ENCODE measurements around the gene ATPAF2. TPM values are rescaled to one million over a fixed set of nuclear protein-coding genes. Genes with fewer than 3 reads are reported as not detected.

ATPAF2 gene
- total RNA-seq, 1 experiment from 2014 or later: 44.5 TPM

DNA sequence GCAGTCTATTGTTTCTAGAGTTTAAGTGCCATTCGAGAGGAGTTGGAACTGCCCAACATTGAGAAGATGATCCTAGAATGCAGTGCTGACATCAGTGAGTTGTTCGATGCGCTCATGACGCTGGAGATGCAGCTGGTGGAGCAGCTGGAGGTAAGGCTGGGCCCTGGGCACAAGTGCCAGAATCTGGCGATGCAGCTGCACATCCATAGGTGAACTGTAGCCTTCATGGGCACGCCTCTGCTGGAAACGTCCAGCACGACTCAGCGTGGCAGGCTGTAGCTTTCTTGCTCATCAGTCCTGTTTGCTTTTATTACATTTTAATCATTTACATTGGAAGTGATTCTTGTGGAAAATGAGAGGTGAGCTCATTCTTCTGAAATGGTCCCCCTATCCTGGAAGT, 34.6 kb downstream of the ATPAF2 start:
- H3K4me1 ChIP-seq (replicated peaks; ENCODE audit: insufficient read depth): peaks cover 49% of the 10 kb centered on the region
- H3K79me2 ChIP-seq (ENCODE audit: low read depth): no peaks in the 10 kb centered on the region
- H3K9me2 ChIP-seq (ENCODE audit: insufficient read depth): no peaks in the 10 kb centered on the region
- H3K9me3 ChIP-seq (ENCODE audit: insufficient read depth, low read depth): no peaks in the 10 kb centered on the region
- no peaks in the 10 kb centered on the region for H3K36me3 ChIP-seq (ENCODE audit: low read depth)
- H3K4me3 ChIP-seq: no peak overlapping the region
- no TSS peak for BruUV-seq (replicated peaks)
- no peak overlapping the region for H2AFZ ChIP-seq
- DNase-seq: no peak
- no peak overlapping the region for H3K27ac ChIP-seq
- intact Hi-C loops (cut with micrococcal nuclease; ENCODE audit: unreplicated experiment): no loop called here
- peaks cover 36% of the 10 kb centered on the region for H3F3A ChIP-seq (ENCODE audit: insufficient read depth, low read depth)
- H3K27me3 ChIP-seq (ENCODE audit: insufficient read depth, low read depth): no peaks in the 10 kb centered on the region
- CTCF ChIA-PET: interaction anchor here (0.8 kb wide), 1 partner anchor 20 kb away, joined by 5 read pairs; no protein-coding TSS in a partner anchor
- TF ChIP-seq EZH2 (IDR thresholded peaks at IDR 0.05; ENCODE audit: low read depth) (no peak), CTCF (conservative IDR thresholded peaks at IDR 0.05) (no peak)
- no peak overlapping the region for H3K4me2 ChIP-seq
- POLR2A ChIA-PET (ENCODE audit: unreplicated experiment): interaction anchor here (0.6 to 0.8 kb wide), 4 partner anchors 9 to 637 kb away, joined by 3 to 16 read pairs (median 6); no protein-coding TSS in a partner anchor
- no peaks in the 10 kb centered on the region for H4K20me1 ChIP-seq (ENCODE audit: insufficient read depth)

DNA sequence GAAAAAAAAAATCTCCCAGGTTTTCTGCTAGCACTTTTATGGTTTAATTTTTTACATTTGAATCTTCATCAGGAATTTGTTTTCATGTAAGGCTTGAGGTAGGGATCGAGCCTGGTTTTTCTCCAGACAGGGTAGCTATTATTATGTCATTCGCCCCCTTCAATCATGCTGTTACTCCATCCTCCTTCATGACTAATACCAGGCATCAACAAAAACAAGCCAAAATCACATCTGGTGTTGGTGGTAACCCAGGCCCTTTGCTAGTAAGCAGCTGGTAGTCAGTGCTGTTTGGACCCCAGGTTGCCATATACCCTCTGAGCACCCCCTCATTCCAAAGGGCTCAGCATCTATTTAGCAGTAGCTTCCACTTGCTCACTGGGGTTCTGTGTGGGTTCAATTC, 36.8 kb downstream of the ATPAF2 start:
- CTCF ChIA-PET: no interaction called here

GRCh38 chr17:18000030-18000408, 38.9 kb downstream of the ATPAF2 start:
- Histone ChIP-seq H3K27ac (no peak overlapping the region), H3K79me2 (ENCODE audit: low read depth) (no peaks in the 10 kb centered on the region), H3K9me3 (ENCODE audit: insufficient read depth, low read depth) (no peaks in the 10 kb centered on the region), H4K20me1 (ENCODE audit: insufficient read depth) (no peaks in the 10 kb centered on the region), H3K4me3 (no peak overlapping the region), H3K27me3 (ENCODE audit: insufficient read depth, low read depth) (no peaks in the 10 kb centered on the region), H3F3A (ENCODE audit: insufficient read depth, low read depth) (peaks cover 4% of the 10 kb centered on the region), H3K4me1 (replicated peaks; ENCODE audit: insufficient read depth) (peaks cover 13% of the 10 kb centered on the region), H3K9me2 (ENCODE audit: insufficient read depth) (no peaks in the 10 kb centered on the region), H3K4me2 (no peak overlapping the region), H2AFZ (no peak overlapping the region), H3K36me3 (ENCODE audit: low read depth) (no peaks in the 10 kb centered on the region)
- TF ChIP-seq CTCF (conservative IDR thresholded peaks at IDR 0.05): no peak
- TF ChIP-seq EZH2 (IDR thresholded peaks at IDR 0.05; ENCODE audit: low read depth): no peak
- CTCF ChIA-PET: no interaction called here
- POLR2A ChIA-PET (ENCODE audit: unreplicated experiment): interaction anchor here (0.6 kb wide), 1 partner anchor 86 kb away, joined by 5 read pairs; no protein-coding TSS in a partner anchor
- no peak for DNase-seq
- BruUV-seq (replicated peaks): no TSS peak
- intact Hi-C loops (cut with micrococcal nuclease; ENCODE audit: unreplicated experiment): no loop called here

More for the DNA sequence above, 36.8 kb downstream of the ATPAF2 start:
- no TSS peak for BruUV-seq (replicated peaks)
- Histone ChIP-seq H3K4me1 (replicated peaks; ENCODE audit: insufficient read depth) (peaks cover 28% of the 10 kb centered on the region), H2AFZ (no peak overlapping the region), H3K9me3 (ENCODE audit: insufficient read depth, low read depth) (no peaks in the 10 kb centered on the region), H4K20me1 (ENCODE audit: insufficient read depth) (no peaks in the 10 kb centered on the region), H3K4me3 (no peak overlapping the region), H3K79me2 (ENCODE audit: low read depth) (no peaks in the 10 kb centered on the region), H3K27ac (no peak overlapping the region), H3K9me2 (ENCODE audit: insufficient read depth) (no peaks in the 10 kb centered on the region), H3K36me3 (ENCODE audit: low read depth) (no peaks in the 10 kb centered on the region), H3F3A (ENCODE audit: insufficient read depth, low read depth) (peaks cover 20% of the 10 kb centered on the region), H3K27me3 (ENCODE audit: insufficient read depth, low read depth) (no peaks in the 10 kb centered on the region), H3K4me2 (no peak overlapping the region)
- DNase-seq: no peak
- POLR2A ChIA-PET (ENCODE audit: unreplicated experiment): no interaction called here
- no peak for TF ChIP-seq CTCF (conservative IDR thresholded peaks at IDR 0.05)
- TF ChIP-seq EZH2 (IDR thresholded peaks at IDR 0.05; ENCODE audit: low read depth): no peak
- intact Hi-C loops (cut with micrococcal nuclease; ENCODE audit: unreplicated experiment): no loop called here

Data from PC-9 (cell line).